Gastroesophageal sphincter (tissue), 4 donors: ENCODE results near the gene LIMA1. TPM values are rescaled to one million over a fixed set of nuclear protein-coding genes. Genes with fewer than 3 reads are reported as not detected.

Experiments
- ATAC-seq: fragments of 150-250 bp; one replicate; pipeline ENCODE4 v1.9.1; 2016; ENCODE audit warnings: mild to moderate bottlenecking, moderate library complexity
- H3K27ac ChIP-seq, 4 donors: fragments of 200-600 bp; sonication (generic) in 3 of 4; 1 replicate in 3 of 4; 2 replicates in 1 of 4; pipeline ENCODE4 v1.5.1; 2016 to 2019
- H3K27me3 ChIP-seq: fragments of 200-600 bp; sonication (generic); one replicate; pipeline ENCODE4 v1.5.1; 2019
- H3K36me3 ChIP-seq, 2 donors: fragments of 200-600 bp; sonication (generic); one replicate each; pipeline ENCODE4 v1.5.1; 2019; ENCODE audit warnings: control low read depth in 1 of 2
- H3K4me1 ChIP-seq, 3 donors: fragments of 200-600 bp; sonication (generic); 1 replicate in 2 of 3; 2 replicates in 1 of 3; pipeline ENCODE4 v1.5.1; 2016 to 2019; ENCODE audit warnings: control low read depth in 2 of 3
- H3K4me3 ChIP-seq, 2 donors: fragments of 200-600 bp; sonication (generic); one replicate each; pipeline ENCODE4 v1.5.1; 2019; ENCODE audit warnings: mild to moderate bottlenecking in 1 of 2, moderate library complexity in 1 of 2
- H3K9me3 ChIP-seq, 3 donors: fragments of 200-600 bp; sonication (generic); one replicate each; pipeline ENCODE4 v1.5.1; 2017 to 2019; ENCODE audit warnings: control low read depth in 2 of 3
- CTCF ChIP-seq, 4 experiments: fragments of 200-600 bp in 2 of 4; fragments of 450-650 bp in 2 of 4; sonication (generic) in 1 of 4; IDR thresholded peaks; one replicate each; pipeline ENCODE4 v1.5.1; 2017 to 2019; ENCODE audit warnings: antibody characterized with exemption in 4 of 4, mild to moderate bottlenecking in 2 of 4, moderate library complexity in 2 of 4
- EP300 ChIP-seq: sonication (generic); formaldehyde crosslinking; IDR thresholded peaks from one replicate; pipeline ENCODE4 v1.6.1; 2017; ENCODE audit warnings: antibody characterized with exemption, mild to moderate bottlenecking
- POLR2A ChIP-seq, 2 donors: fragments of 450-650 bp; IDR thresholded peaks; one replicate each; pipeline ENCODE4 v1.6.1; 2017; ENCODE audit warnings: antibody characterized with exemption in 2 of 2, mild to moderate bottlenecking in 2 of 2, moderate library complexity in 1 of 2
- POLR2AphosphoS5 ChIP-seq: sonication (generic); formaldehyde crosslinking; IDR thresholded peaks from one replicate; pipeline ENCODE4 v1.6.1; 2017; ENCODE audit warnings: antibody characterized with exemption
- WGBS, 2 donors: methylation state at CpG; one replicate each; pipeline ENCODE4 v1.1.5; 2018; ENCODE audit warnings: low coverage in 1 of 2; 5-methylcytosine and 5-hydroxymethylcytosine counted together
- total RNA-seq, 4 donors: library from RNA; depleted of rRNA; stranded (reverse); fragments of >200 nt; gene quantifications; one replicate each; pipeline ENCODE4 v1.1.0, GENCODE V29; 2016

The LIMA1 gene
- total RNA-seq, 4 donors from 2014 or later = 27.6 to 91.3 (median 64.6) TPM

DNA sequence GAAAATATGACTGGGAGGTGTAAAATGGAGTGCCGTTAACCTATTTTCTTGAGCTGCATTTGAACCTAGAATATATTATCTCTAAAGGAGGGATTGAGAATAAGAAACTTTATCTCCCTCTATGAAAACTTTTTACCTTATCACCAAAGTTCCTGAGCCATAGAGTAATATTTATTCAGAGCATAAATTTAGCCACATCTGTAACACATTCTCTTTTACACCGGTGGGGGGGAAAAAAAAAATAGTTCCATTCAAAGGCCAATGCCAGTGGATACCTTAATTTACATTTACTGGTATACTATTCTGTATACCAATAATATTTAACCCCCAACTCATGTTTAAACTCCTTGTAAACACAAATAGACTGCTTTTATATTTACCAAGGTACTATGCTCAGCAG is 137.9 kb downstream of the LIMA1 start:
- 54 to 65% methylated on average over 2 of the region's 2 CpGs for WGBS, 2 donors
- no peak overlapping the region for H3K27ac ChIP-seq
- H3K9me3 ChIP-seq = no peaks in the 10 kb centered on the region
- ATAC-seq = no peak
- TF ChIP-seq CTCF (IDR thresholded peaks at IDR 0.05) = no peak
- no peak for TF ChIP-seq POLR2A (IDR thresholded peaks at IDR 0.05)
- peaks cover 0 to 6% (median 0%) of the 10 kb centered on the region in 3 donors for H3K4me1 ChIP-seq
- no peak overlapping the region for H3K4me3 ChIP-seq
- peaks cover 0 to 35% of the 10 kb centered on the region in 2 donors for H3K36me3 ChIP-seq
- no peaks in the 10 kb centered on the region for H3K27me3 ChIP-seq

DNA sequence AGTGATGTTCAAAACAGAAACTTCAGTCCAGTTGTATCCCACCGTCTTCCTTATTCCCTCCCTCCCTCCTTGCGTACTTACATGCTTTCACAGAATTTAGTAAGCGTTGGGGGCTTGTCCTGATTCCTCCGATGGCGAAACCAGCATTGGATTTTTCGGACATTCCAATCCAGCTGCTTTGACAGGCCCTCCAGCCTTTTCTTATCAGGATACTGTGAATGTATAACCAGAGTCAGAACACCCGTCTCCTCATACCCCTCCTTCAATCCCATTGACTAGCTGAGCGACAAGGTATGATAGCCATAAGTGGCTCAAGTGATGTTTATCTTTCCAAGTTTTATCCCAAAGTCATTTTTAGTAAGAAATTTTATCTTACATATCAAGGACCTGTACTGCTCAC is 140.3 kb downstream of the LIMA1 start:
- TF ChIP-seq POLR2A (IDR thresholded peaks at IDR 0.05) (no peak), EP300 (no peak), CTCF (IDR thresholded peaks at IDR 0.05) (no peak), POLR2AphosphoS5 (no peak)
- no peaks in the 10 kb centered on the region for H3K9me3 ChIP-seq
- H3K4me1 ChIP-seq = no peaks in the 10 kb centered on the region
- no peak overlapping the region for H3K27ac ChIP-seq
- ATAC-seq = no peak
- WGBS, 2 donors = 90 to 96% methylated on average over 4 to 8 of the region's 8 CpGs
- H3K36me3 ChIP-seq = peaks cover 0 to 48% of the 10 kb centered on the region in 2 donors
- no peaks in the 10 kb centered on the region for H3K27me3 ChIP-seq
- H3K4me3 ChIP-seq = no peak overlapping the region

GRCh38 chr12:50132505-50133135 is 150.7 kb downstream of the LIMA1 start:
- Histone ChIP-seq H3K9me3 (no peaks in the 10 kb centered on the region), H3K4me3 (no peak overlapping the region), H3K36me3 (peaks cover 4 to 90% of the 10 kb centered on the region in 2 donors), H3K27ac (peak overlapping the region in 1 of 4 donors; percentile 2), H3K4me1 (peaks cover 0 to 27% (median 5%) of the 10 kb centered on the region in 3 donors), H3K27me3 (no peaks in the 10 kb centered on the region)
- WGBS, 2 donors = 39 to 54% methylated on average over 2 of the region's 2 CpGs
- ATAC-seq = no peak
- TF ChIP-seq CTCF (IDR thresholded peaks at IDR 0.05) (peak in 3 of 4 experiments; percentile 55 to 63 (median 58)), POLR2AphosphoS5 (no peak)

DNA sequence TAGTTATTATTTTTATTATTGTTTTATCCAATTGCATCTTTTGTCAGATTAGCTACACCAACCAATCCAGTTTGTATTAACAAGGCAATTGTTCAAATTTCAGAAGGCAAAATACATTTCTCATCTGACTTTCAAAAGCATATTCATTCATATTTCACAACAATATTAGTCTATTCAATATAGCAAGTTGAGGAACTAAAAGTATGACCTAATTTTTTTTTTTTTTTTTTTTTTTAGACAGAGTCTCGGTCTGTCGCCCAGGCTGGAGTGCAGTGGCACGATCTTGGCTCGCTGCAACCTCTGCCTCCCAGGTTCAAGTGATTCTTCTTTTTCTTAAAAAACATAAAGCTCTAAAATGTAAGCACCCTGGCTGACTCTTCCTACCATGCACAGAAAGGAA is 154.0 kb downstream of the LIMA1 start:
- no peak overlapping the region for H3K4me3 ChIP-seq
- no peak for TF ChIP-seq POLR2A (IDR thresholded peaks at IDR 0.05)
- TF ChIP-seq CTCF (IDR thresholded peaks at IDR 0.05) = no peak
- TF ChIP-seq POLR2AphosphoS5 = no peak
- TF ChIP-seq EP300 = no peak
- H3K4me1 ChIP-seq = peaks cover 0 to 27% (median 5%) of the 10 kb centered on the region in 3 donors
- WGBS, 2 donors = 62 to 79% methylated on average over 4 of the region's 4 CpGs
- H3K36me3 ChIP-seq = peaks cover 4 to 79% of the 10 kb centered on the region in 2 donors
- no peaks in the 10 kb centered on the region for H3K9me3 ChIP-seq
- no peak for ATAC-seq
- H3K27ac ChIP-seq = no peak overlapping the region
- H3K27me3 ChIP-seq = no peaks in the 10 kb centered on the region

DNA sequence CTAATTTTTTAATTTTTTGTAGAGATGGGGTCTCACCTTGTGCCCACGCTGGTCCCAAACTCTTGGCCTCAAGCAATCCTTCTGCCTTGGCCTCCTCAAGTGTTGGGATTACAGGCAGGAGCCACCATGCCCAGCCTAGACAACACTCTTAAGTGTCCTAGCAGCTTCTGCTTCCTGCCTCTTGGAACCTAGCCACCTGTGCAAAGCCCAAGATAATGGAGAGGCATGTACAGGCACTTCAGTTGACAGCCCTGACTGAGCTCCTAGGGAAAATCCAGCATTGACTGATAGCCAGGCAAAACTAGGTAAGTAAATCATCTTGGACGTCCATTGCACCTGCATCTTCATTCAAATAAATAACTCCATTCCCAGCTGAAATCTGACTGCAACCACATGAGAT is 155.8 kb downstream of the LIMA1 start:
- TF ChIP-seq EP300 (no peak), POLR2A (IDR thresholded peaks at IDR 0.05) (no peak), CTCF (IDR thresholded peaks at IDR 0.05) (no peak), POLR2AphosphoS5 (no peak)
- Histone ChIP-seq H3K4me1 (peaks cover 0 to 28% (median under 1%) of the 10 kb centered on the region in 3 donors), H3K4me3 (no peak overlapping the region), H3K36me3 (peaks cover 4 to 78% of the 10 kb centered on the region in 2 donors), H3K27me3 (no peaks in the 10 kb centered on the region), H3K9me3 (no peaks in the 10 kb centered on the region), H3K27ac (no peak overlapping the region)
- 55 to 75% methylated on average over 1 of the region's 2 CpGs for WGBS, 2 donors
- ATAC-seq = no peak
